OCI-LY7 (cell line): Measurements from ENCODE around the gene C15orf39. TPM values are rescaled to one million over a fixed set of nuclear protein-coding genes. Genes with fewer than 3 reads are reported as not detected.

Experiments
- BruUV-seq: library from RNA; stranded (reverse); fragments of 400-500 nt; replicated peaks from 2 replicates; lab custom pipeline; 2021; lab: Mats Ljungman, UMichigan
- CTCF ChIA-PET: fragments of 300-600 bp; sonication (Branson Sonifier 250); formaldehyde crosslinking; loops from one replicate; lab custom pipeline; 2022; ENCODE audit warnings: antibody characterized with exemption; ENCODE audit not compliant: unreplicated experiment; lab: Charles Lee
- POLR2A ChIA-PET: fragments of 300-600 bp; sonication (Branson Sonifier 250); formaldehyde crosslinking; loops from one replicate; lab custom pipeline; 2022; ENCODE audit warnings: antibody characterized with exemption; lab: Charles Lee
- DNase-seq: peaks from one replicate; pipeline ENCODE4 v3.0.0-alpha.2; 2015; ENCODE audit warnings: low spot score
- H2AFZ ChIP-seq: fragments of 200-600 bp; sonication (generic), shearing (Covaris generic); 2 replicates; pipeline ENCODE4 v1.6.1; 2014; ENCODE audit warnings: mild to moderate bottlenecking, antibody characterized with exemption, low read length, moderate library complexity
- H3K27ac ChIP-seq: fragments of 200-600 bp; sonication (generic); 2 replicates; pipeline ENCODE4 v1.5.1; 2014; ENCODE audit warnings: mixed run types, low read depth, mild to moderate bottlenecking, moderate library complexity, low read length, inconsistent platforms; ENCODE audit not compliant: poor library complexity, severe bottlenecking
- H3K36me3 ChIP-seq: fragments of 200-600 bp; sonication (generic); 2 replicates; pipeline ENCODE4 v1.6.1; 2014; ENCODE audit warnings: mild to moderate bottlenecking, antibody characterized with exemption, low read length, moderate library complexity, mixed read lengths; ENCODE audit not compliant: insufficient read depth
- H3K4me1 ChIP-seq: fragments of 200-600 bp; sonication (generic); 2 replicates; pipeline ENCODE4 v1.5.1; 2014; ENCODE audit warnings: mild to moderate bottlenecking, low read length; ENCODE audit not compliant: insufficient read depth, poor library complexity, severe bottlenecking
- H3K4me2 ChIP-seq: fragments of 200-600 bp; sonication (generic); 2 replicates; pipeline ENCODE4 v1.6.1; 2014; ENCODE audit warnings: mild to moderate bottlenecking, low read length
- H3K4me3 ChIP-seq: fragments of 200-600 bp; sonication (generic); 2 replicates; pipeline ENCODE4 v1.5.1; 2014; ENCODE audit warnings: mild to moderate bottlenecking, low read depth, low read length; ENCODE audit not compliant: poor library complexity, severe bottlenecking
- H3K79me2 ChIP-seq: fragments of 200-600 bp; sonication (generic); 2 replicates; pipeline ENCODE4 v1.6.1; 2016; ENCODE audit warnings: low read depth, mild to moderate bottlenecking, low read length, moderate library complexity, mixed read lengths; ENCODE audit not compliant: insufficient read depth
- H3K9me2 ChIP-seq: fragments of 200-600 bp; sonication (generic); 2 replicates; pipeline ENCODE4 v1.6.1; 2016; ENCODE audit warnings: mild to moderate bottlenecking, low read length, mixed read lengths; ENCODE audit not compliant: insufficient read depth
- H3K9me3 ChIP-seq: fragments of 200-600 bp; sonication (generic); 2 replicates; pipeline ENCODE4 v1.6.1; 2014; ENCODE audit warnings: mild to moderate bottlenecking, mixed run types, low read length, mixed read lengths
- H4K20me1 ChIP-seq: fragments of 200-600 bp; sonication (generic); 2 replicates; pipeline ENCODE4 v1.6.1; 2014; ENCODE audit warnings: mild to moderate bottlenecking, antibody characterized with exemption, low read length, moderate library complexity, mixed read lengths; ENCODE audit not compliant: insufficient read depth
- CTCF ChIP-seq: fragments of 200-600 bp; sonication (generic); conservative IDR thresholded peaks from 2 replicates; pipeline ENCODE4 v1.5.1; 2014; ENCODE audit warnings: mild to moderate bottlenecking, antibody characterized with exemption, low read length, moderate library complexity, mixed read lengths
- EZH2phosphoT487 ChIP-seq: fragments of 200-600 bp; sonication (generic); IDR thresholded peaks from 2 replicates; pipeline ENCODE4 v1.6.1; 2018; ENCODE audit warnings: low read depth, borderline replicate concordance, mild to moderate bottlenecking, mixed run types, antibody characterized with exemption, low read length, moderate library complexity, mixed read lengths
- intact Hi-C: fragments of 100-400 bp; cut with micrococcal nuclease; formaldehyde crosslinking; loops from one replicate; pipeline ENCODE4 v1.10.0; 2022; ENCODE audit not compliant: unreplicated experiment
- total RNA-seq, 2 experiments: library from RNA; depleted of rRNA in 1 of 2; stranded (reverse); fragments of >200 nt in 1 of 2; shearing (Covaris generic) in 1 of 2; gene quantifications; 2 replicates each; pipeline ENCODE4 v1.2.3, GENCODE V29; 2014 to 2022

The C15orf39 gene
- total RNA-seq, 2 experiments from 2014 or later = 26.5 to 50.2 TPM

GRCh38 chr15:75188499-75188898, 13.2 kb upstream of the C15orf39 start:
- BruUV-seq = no TSS peak
- TF ChIP-seq EZH2phosphoT487 (no peak), CTCF (no peak)
- Histone ChIP-seq H3K27ac (no peak overlapping the region), H3K4me1 (peaks cover 11% of the 10 kb centered on the region), H3K36me3 (no peaks in the 10 kb centered on the region), H4K20me1 (no peaks in the 10 kb centered on the region), H3K9me2 (no peaks in the 10 kb centered on the region), H3K4me2 (no peak overlapping the region), H3K9me3 (0 out of 2 replicates have a peak, but pooled peaks cover 3% of the 10 kb centered on the region), H3K79me2 (no peaks in the 10 kb centered on the region), H2AFZ (no peak overlapping the region), H3K4me3 (no peak overlapping the region)
- DNase-seq = no peak
- ChIA-PET POLR2A (no interaction called here), CTCF (no interaction called here)
- intact Hi-C loops = no loop called here

GRCh38 chr15:75191235-75191634, 10.4 kb upstream of the C15orf39 start:
- Histone ChIP-seq H3K4me3 (no peak overlapping the region), H3K36me3 (no peaks in the 10 kb centered on the region), H3K79me2 (no peaks in the 10 kb centered on the region), H3K4me1 (no peaks in the 10 kb centered on the region), H3K9me2 (no peaks in the 10 kb centered on the region), H2AFZ (no peak overlapping the region), H3K9me3 (0 out of 2 replicates have a peak, but pooled peaks cover 3% of the 10 kb centered on the region), H4K20me1 (no peaks in the 10 kb centered on the region), H3K27ac (no peak overlapping the region), H3K4me2 (no peak overlapping the region)
- no peak for TF ChIP-seq EZH2phosphoT487
- TF ChIP-seq CTCF = no peak
- no peak for DNase-seq
- intact Hi-C loops = no loop called here
- no TSS peak for BruUV-seq
- ChIA-PET POLR2A (no interaction called here), CTCF (no interaction called here)

- H3K79me2 ChIP-seq = no peaks in the 10 kb centered on the region
- no peak overlapping the region for H3K4me2 ChIP-seq
- H2AFZ ChIP-seq = no peak overlapping the region
- H3K9me2 ChIP-seq = no peaks in the 10 kb centered on the region
- POLR2A ChIA-PET = interaction anchor here (0.5 kb wide), 1 partner anchor 64 kb away, joined by 4 read pairs; no protein-coding TSS in a partner anchor
- DNase-seq = no peak
- H3K4me3 ChIP-seq = no peak overlapping the region
- CTCF ChIA-PET = no interaction called here
- intact Hi-C loops = no loop called here
- no peaks in the 10 kb centered on the region for H3K36me3 ChIP-seq
- H3K27ac ChIP-seq = no peak overlapping the region
- 0 out of 2 replicates have a peak, but pooled peaks cover 3% of the 10 kb centered on the region for H3K9me3 ChIP-seq
- H4K20me1 ChIP-seq = no peaks in the 10 kb centered on the region
- TF ChIP-seq EZH2phosphoT487 = no peak
- TF ChIP-seq CTCF = no peak
- no peaks in the 10 kb centered on the region for H3K4me1 ChIP-seq
- no TSS peak for BruUV-seq
Measured at GRCh38 chr15:75192307-75192706, 9.4 kb upstream of the C15orf39 start.
